HFF-Myc (cell line): ENCODE measurements around the gene DIP2C.

Experiments
- DNase-seq: peaks from one replicate; pipeline ENCODE4 v3.0.0-alpha.2; 2011; ENCODE audit warnings: low read depth; ENCODE audit errors: extremely low read depth
- H3K4me3 ChIP-seq: replicated peaks from 2 replicates; pipeline ENCODE4 v1.5.1; 2011; ENCODE audit warnings: low read depth, mild to moderate bottlenecking, control low read depth, low read length
- CTCF ChIP-seq: IDR thresholded peaks from 2 replicates; pipeline ENCODE4 v1.5.1; 2012; ENCODE audit warnings: mild to moderate bottlenecking, low read depth, low read length, control low read depth; ENCODE audit errors: missing control alignments

The DIP2C gene

GRCh38 chr10:393106-393745 is 296.2 kb downstream of the DIP2C start:
- H3K4me3 ChIP-seq: no peak overlapping the region
- DNase-seq: no peak
- no peak for TF ChIP-seq CTCF

- no peak for DNase-seq
- H3K4me3 ChIP-seq: no peak overlapping the region
- no peak for TF ChIP-seq CTCF
Measured at GRCh38 chr10:392705-393037, 296.8 kb downstream of the DIP2C start.

GRCh38 chr10:391847-392704 is 297.4 kb downstream of the DIP2C start:
- TF ChIP-seq CTCF: no peak
- DNase-seq: no peak

GRCh38 chr10:391305-391704 is 298.2 kb downstream of the DIP2C start:
- H3K4me3 ChIP-seq: no peak overlapping the region
- no peak for DNase-seq
- no peak for TF ChIP-seq CTCF

More at GRCh38 chr10:391847-392704, 297.4 kb downstream of the DIP2C start:
- no peak overlapping the region for H3K4me3 ChIP-seq

- no peak for DNase-seq
- H3K4me3 ChIP-seq: no peak overlapping the region
- TF ChIP-seq CTCF: no peak
Measured at GRCh38 chr10:390449-391100, 298.9 kb downstream of the DIP2C start.

- DNase-seq: no peak
- no peak for TF ChIP-seq CTCF
- H3K4me3 ChIP-seq: no peak overlapping the region
Measured at GRCh38 chr10:389836-390448, 299.5 kb downstream of the DIP2C start.
